Islet of Langerhans (tissue), 1 donor: ENCODE measurements around the gene SETBP1.

Source experiments
- FAIRE-seq: peaks from one replicate; lab custom pipeline; 2011; peaks lifted over from hg19 to GRCh38; lab: Jason Lieb, UNC

SETBP1 gene

GRCh38 chr18:44842588-44843412 lies 162.1 kb downstream of the SETBP1 start:
- no peak for FAIRE-seq

DNA sequence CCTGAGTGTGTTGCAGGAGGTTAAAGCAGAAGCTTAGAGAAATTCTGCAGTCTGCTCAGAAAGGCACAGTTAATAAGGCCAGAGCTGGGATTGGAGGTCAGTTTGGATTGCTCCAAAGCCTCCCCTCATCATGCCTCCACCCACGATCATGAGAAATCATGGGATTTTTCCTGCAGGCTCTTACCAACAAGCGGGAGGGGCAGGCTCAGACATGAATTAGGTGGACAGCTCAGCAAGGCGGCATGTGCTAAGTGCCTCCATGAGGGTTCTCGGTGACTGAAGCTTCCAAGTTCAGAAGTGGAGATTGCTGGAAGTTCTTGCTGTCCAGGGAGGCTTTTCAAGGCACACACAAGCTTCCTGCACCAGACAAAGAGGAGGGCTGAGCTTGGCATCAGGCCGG lies 163.8 kb downstream of the SETBP1 start:
- no peak for FAIRE-seq

GRCh38 chr18:44846450-44846849 lies 165.8 kb downstream of the SETBP1 start:
- no peak for FAIRE-seq

DNA sequence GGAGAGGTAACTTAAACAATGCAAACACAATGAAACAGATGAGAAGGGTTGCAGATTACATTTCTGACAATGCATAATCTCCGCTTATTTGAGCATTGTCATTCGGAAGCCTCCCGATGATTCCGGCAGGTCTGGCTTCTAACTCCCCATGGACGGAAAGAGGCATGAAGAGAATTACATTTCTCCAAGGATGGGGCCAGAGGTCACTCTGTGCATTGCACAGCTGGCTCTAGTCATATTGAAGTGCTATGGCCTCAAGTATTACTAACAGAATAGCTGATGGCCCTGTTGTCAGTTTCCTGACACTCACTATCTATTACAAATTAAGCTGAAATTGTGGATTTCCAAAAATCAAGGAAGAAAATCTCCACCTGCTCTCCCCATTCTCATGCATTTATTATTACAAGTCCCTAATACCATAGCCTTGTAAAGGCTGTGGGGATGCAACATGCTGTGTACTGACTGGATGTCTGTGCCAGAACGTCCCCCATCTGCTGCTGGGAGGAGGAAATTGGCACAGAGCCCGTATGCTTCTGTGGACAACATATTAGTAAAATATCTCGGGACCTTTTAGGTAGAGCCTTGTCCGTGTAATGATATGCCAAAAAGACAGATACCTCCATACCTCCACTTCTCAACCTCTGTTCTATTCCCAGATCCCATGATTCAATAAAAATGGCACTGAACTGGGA lies 168.1 kb downstream of the SETBP1 start:
- no peak for FAIRE-seq

- no peak for FAIRE-seq
Observed at GRCh38 chr18:44849361-44849760, 168.7 kb downstream of the SETBP1 start.

- no peak for FAIRE-seq
Observed at GRCh38 chr18:44850001-44850400, 169.3 kb downstream of the SETBP1 start.

DNA sequence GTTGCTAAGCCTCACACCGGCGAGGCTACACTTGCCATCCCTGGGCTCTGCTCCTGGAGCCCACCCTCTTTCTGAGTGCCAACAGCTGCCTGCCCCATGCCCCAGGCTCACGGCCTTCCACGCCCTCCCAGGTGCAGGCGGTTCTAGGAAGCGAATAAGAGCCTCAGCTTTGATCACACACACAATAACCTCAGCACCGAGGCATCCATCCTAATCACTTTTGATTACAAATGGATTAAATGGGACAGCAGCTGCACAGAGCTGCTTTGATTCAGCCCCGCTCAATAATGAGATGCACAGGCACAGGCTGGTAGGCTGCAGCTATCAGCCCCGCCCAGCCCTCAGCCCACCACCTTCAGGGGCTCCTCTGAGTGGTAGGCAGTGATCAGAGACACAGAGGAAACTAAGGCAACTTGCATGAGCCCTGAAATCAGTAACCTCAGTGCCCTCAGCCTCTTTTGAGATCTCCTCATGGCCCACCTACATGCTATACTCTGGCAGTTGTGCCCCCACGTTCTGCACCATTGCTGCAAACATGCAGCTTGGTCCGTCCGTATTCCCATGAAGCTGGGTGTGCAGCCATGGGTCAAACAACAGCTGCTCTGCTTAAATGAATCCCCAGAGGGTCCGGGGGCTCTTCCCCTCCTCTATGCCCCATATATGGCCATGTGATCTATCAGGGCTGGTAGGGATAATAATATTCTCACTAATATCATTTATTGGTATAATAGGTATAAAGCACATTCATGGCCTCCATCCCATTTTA lies 171.4 kb downstream of the SETBP1 start:
- FAIRE-seq, result no peak

- FAIRE-seq, result no peak
Observed at GRCh38 chr18:44852818-44853217, 172.1 kb downstream of the SETBP1 start.

- FAIRE-seq, result no peak
Observed at GRCh38 chr18:44853430-44853829, 172.7 kb downstream of the SETBP1 start.

- FAIRE-seq, result no peak
Observed at GRCh38 chr18:44855681-44856080, 175.0 kb downstream of the SETBP1 start.

GRCh38 chr18:44856157-44856556 lies 175.5 kb downstream of the SETBP1 start:
- no peak for FAIRE-seq

DNA sequence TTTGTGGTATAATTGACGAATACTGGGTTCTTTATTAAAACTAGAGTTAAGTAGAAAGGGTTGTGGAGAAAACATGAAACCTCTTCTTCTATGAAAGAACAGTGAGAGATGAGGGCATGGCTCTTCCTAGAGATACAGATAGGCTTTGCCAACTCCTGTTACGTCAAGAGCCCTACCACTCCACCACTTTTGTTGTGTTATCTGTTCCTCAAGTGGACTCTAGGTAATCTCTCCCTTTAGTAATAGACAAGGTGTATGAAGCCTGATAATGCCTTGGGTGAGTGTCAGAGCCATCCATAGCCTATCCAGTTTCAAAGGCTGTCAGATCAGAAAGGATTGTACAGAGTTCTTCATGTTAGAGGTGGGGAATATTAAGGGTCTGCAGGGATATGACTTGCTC lies 176.4 kb downstream of the SETBP1 start:
- no peak for FAIRE-seq

DNA sequence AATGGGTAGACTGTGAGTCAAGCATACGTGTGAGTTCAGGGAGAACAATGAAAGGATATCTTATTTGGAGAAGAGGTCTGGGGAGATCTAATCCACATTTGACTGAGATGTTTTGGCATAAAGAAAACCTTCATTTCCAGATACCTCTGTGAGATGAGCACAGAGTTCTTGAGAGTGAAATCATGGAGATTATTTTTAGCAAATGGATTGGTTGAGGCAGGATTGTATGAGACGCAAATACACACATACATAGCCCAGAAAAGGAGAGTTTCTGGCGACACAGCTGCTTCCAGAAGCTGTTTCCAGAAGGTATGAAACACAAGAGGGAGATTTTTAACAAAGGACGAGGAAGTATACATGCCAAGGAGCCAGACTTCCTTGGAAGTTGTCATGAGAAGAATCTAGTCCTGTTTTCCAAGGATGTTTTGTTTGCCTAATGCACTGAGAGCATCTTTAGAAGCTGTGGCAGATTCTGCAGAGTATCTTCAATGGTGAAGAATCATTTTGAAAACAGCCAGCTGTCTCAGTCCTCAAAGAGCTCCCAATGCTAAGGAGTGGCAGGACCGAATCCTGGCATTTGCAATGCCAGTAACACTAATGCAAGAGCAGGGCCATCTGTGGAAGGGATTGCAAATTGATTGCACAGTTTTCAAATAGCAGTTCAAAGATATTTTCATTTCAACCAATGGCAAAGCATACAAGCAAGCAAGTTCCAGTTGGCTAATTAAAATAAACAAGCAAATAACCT lies 177.2 kb downstream of the SETBP1 start:
- no peak for FAIRE-seq

DNA sequence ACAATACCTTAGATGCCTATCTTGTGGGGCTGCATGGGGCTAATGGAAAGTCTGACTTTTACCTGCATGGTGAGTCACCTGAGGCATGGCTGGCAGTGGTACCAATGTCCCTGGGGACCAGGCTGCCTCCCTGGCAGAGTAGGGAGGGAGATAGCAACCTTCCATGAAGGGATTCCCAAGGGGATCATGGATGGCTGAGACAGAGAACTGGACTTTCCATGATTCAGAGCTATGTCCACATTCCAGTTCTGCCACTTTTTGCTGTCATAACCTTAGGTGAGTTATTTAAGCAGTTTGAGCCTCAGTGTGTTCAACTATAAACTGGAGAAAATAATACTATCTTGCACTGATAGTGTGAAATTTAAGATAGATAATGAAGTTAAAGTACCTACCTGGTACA lies 178.6 kb downstream of the SETBP1 start:
- no peak for FAIRE-seq

DNA sequence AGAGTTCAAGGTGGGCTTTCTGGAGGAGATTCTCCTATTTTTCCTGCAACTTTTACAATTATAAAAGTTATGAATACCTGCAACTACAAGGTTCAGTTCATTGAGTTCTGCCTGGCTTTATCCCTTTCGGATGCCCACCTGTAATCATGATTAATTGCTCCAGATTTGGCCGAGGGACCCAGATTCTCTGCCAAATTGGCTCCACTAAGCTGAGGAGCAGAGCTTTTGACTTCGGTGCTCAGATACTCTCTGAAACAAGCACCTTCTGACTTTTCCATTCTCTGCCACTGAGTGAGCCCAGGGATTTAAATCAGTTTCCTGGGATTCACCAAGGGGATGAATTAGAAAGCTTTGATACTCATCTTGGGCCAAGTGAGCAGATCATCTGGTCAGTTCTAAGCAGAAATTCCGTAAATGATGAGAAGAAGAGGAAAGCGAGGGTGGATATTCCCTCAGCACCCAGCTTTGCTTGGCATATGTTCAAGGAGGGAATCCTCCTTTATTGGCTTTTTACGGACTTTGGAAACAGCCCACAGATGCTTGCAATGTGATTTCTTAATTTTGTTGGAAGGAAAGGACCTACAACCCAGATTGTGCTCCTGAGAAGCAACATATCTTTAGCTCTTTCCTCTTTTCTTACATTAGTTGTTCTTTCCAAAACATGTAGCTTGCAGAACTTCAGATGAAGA lies 179.2 kb downstream of the SETBP1 start:
- no peak for FAIRE-seq

- FAIRE-seq, result no peak
Observed at GRCh38 chr18:44862112-44862511, 181.4 kb downstream of the SETBP1 start.

DNA sequence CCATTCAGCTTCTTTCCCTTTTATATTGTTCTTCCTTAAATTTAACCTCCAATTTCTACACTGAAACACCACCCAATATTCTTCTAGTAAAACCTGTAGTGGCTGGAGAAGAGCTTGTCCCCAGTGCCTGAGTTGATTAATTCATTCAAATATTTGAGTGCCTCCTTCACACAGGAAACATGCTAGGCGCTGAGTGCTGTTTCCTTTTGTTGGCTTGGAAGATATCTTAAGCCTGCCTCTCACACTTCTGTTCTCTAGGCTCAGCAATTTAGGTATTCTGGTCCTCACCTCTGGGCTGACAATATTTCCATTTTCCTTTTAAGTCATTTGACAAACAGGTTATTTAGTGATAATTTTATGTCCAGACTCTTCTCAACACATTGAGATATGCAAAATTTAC lies 185.4 kb downstream of the SETBP1 start:
- FAIRE-seq, result no peak

- no peak for FAIRE-seq
Observed at GRCh38 chr18:44869533-44869932, 188.8 kb downstream of the SETBP1 start.

DNA sequence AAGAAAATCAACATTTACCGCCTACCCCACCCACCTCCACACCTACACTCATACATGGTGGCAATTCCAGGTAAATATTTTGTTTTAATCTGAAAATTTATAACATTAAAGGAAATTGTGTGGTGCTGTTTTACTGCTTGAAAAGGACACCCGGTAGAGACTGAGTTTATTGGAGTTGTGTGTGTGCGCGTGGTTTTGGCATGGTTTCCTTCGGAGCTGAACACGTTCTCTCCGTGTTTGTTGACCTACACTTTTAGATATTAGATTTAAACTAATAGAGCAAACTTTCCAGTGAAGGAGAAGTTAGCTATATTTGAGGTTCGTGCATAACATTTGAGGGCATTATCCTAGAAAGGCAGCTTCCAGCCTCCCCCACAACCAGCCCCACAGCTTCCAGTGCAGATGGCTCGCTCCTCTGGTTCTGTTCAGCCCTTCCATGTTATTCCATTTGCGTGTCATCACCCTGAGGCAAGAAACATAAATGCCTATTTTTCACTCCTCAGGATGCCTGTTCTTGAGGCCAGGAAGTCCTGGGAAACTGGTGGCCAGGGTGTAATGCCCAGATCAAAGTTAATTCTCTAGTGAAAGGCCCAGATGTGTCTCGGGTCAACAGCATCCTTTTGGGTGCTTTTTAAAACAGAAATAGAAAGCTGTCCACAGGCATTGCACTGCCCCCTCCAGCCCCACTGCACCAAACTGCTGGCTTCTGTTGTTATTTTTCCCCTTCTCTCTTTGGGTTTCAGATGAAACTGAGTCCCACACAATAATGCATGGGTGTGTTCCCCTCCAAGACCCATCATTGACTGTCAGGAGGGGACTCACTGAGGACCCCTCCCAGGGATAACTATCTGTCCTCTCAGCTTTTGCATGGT lies 190.2 kb downstream of the SETBP1 start:
- no peak for FAIRE-seq

GRCh38 chr18:44871771-44872170 lies 191.1 kb downstream of the SETBP1 start:
- FAIRE-seq, result no peak

DNA sequence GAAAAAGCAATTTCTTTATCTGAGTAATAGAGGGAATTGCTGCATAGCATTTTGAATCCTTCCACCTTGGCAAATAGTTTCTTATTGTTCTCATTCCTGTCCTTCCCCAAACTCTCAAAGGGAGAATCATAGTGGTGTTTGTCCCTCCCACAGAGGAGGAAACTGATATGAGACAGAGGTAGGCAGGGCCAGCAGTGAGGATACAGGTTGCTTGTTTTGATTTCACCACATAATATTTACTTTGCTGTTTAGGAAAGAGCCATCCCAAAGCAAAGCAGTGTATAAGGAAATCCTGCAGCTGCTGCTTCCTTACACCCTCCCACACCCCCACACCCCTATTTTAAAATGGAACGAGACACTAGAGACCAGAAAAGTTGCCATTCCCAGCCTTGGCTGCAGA lies 195.3 kb downstream of the SETBP1 start:
- FAIRE-seq, result no peak
